HT1080 (cell line): Measurements from ENCODE around the gene KCNIP4. TPM values are rescaled to one million over a fixed set of nuclear protein-coding genes. Genes with fewer than 3 reads are reported as not detected.

Experiments
- DNase-seq: peaks from one replicate; pipeline ENCODE4 v3.0.0-alpha.2; 2015; ENCODE audit warnings: low read depth
- total RNA-seq: library from RNA; depleted of rRNA; stranded (reverse); fragments of >200 nt; shearing (Covaris generic); gene quantifications from 2 replicates; pipeline ENCODE4 v1.2.3, GENCODE V29; 2014

KCNIP4 gene
- total RNA-seq, 1 experiment from 2014 or later: not detected

DNA sequence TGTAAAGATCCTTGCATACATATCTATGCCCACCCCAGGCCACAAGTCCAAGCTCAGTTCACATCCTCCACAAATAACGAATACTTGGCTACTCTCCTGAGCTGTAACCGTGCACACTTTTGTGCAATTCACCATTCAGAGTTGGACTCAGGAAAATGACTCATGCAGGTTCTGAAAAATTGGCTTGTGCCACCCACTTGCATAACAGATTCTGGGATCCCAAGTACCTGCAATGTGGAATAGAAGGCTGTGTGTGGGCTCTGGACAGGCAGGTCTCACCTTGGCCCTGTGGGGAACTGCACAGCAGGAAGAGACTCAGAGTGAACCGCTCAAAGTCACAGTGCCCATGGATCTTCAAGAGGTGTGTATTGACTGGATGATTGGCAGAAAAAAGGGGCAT lies 745.6 kb downstream of the KCNIP4 start:
- DNase-seq: peak; percentile 10

- DNase-seq: no peak
Observed at GRCh38 chr4:21198683-21199082, 749.9 kb downstream of the KCNIP4 start.

DNA sequence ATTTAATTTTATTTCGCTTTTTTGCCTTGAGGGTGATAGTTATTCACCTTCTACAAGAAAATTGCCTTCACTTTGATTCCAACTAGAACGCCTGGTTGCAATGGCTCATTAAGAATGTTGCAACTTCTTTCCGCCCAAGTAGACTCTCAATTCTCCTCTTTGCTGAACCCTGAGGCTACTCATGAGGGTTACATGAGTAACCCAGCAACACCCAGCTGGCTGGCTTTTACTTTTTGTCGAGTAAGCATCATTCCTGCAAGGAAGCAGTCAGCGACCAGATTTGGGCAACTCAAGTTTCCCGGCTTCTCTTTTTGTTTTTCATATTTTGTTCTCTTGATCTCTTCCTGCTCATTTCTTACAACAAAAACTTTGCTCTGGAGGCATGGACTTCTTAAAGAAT lies 752.9 kb downstream of the KCNIP4 start:
- DNase-seq: no peak

GRCh38 chr4:21192367-21192766 lies 756.2 kb downstream of the KCNIP4 start:
- no peak for DNase-seq

DNA sequence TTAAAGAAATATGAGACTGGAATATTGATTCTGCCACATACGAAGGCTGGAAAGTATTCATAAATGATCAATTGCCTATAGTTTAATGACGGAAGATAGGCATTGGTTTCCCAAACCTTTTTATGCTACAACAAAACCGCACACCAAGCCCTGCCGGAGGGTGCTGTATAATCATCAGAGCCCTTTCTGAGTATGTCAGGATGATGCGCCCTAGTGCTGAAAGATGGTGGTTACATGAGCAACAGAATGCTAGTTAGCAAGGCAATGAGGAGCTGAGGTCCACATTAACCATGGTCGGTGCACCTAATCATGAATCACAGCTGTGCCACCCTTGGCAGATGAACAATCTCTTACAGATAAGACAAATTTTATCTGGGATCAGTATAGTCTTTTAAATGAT lies 757.3 kb downstream of the KCNIP4 start:
- DNase-seq: no peak

DNA sequence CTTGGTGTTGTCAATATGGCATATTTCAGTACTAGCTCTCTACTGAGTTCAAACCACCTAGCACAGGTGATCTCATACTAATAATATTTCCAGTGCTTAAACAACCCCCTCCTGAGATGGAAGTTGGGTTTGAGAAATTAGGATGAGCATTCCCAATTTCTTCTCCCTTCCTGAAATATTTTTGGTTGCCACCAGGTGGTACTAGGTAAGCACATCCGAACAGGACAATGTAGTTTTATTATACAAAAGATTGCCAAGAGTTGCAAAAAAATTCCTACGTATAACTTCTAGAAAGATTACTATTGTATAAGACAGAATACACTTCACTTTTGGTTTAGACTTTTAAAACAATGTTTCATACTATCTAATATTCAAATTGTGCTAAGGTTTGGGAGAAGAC lies 763.8 kb downstream of the KCNIP4 start:
- DNase-seq: no peak

DNA sequence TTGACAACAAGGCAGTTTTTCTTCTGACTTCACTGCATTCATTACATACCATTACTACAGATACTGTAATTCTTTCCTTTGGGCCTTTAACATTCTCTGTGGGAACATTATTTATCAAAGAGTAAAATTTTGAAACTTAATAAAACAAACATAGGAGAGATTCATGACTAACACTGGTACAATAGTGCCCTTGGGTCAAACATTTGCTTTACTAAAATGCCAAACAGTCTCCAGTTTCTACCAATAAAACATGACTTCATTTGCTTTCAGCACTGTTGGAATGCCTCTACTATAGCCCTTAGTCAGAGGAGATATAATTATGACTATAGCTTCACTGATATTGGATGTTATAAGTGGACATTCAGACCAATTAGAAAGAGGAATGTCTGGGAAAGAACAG lies 766.9 kb downstream of the KCNIP4 start:
- no peak for DNase-seq

GRCh38 chr4:21177871-21178270 lies 770.7 kb downstream of the KCNIP4 start:
- no peak for DNase-seq

- no peak for DNase-seq
Observed at GRCh38 chr4:21177092-21177491, 771.5 kb downstream of the KCNIP4 start.

GRCh38 chr4:21167711-21168110 lies 780.9 kb downstream of the KCNIP4 start:
- no peak for DNase-seq

- no peak for DNase-seq
Observed at GRCh38 chr4:21155367-21155766, 793.2 kb downstream of the KCNIP4 start.

GRCh38 chr4:21139327-21139726 lies 809.2 kb downstream of the KCNIP4 start:
- DNase-seq: no peak

GRCh38 chr4:21136051-21136630 lies 812.4 kb downstream of the KCNIP4 start:
- DNase-seq: no peak

DNA sequence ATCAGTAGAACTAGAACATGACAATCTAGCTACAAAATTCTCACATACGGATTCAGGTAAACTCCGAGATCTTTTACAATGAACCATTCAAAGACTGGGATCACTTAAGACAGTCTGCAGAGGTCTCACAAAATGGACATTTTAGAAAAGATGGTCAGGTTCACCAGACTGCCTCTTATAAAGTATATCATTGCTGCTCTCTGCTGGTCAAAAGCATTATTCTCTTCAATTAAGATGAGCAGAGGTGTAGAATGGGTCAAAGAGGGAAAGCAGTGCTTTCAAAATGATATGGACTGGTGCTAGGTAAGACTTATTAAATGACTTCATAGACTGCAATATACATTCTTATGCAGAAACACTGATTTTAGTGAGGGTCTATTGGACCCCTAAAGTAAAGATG lies 813.6 kb downstream of the KCNIP4 start:
- peak; percentile 44 for DNase-seq

DNA sequence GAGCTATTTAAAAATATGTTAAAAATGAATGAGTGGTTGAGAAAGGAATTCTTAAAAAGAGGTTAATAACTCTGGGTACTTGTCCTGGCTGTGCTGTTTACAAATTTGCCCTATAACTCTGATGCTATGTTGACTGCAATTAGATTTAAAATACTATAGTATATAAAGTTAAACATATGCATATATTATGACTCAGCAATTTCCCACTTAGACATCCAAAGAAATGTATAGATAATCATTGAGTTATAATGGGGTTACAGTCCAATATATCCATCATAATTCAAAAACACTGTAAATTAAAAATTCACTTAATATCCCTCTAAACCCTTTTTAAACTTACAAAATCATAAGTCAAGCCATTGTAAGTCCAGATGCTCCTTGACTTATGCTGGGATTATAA lies 818.0 kb downstream of the KCNIP4 start:
- DNase-seq: no peak

- no peak for DNase-seq
Observed at GRCh38 chr4:21126014-21126512, 822.5 kb downstream of the KCNIP4 start.

GRCh38 chr4:21118301-21118700 lies 830.3 kb downstream of the KCNIP4 start:
- DNase-seq: no peak

DNA sequence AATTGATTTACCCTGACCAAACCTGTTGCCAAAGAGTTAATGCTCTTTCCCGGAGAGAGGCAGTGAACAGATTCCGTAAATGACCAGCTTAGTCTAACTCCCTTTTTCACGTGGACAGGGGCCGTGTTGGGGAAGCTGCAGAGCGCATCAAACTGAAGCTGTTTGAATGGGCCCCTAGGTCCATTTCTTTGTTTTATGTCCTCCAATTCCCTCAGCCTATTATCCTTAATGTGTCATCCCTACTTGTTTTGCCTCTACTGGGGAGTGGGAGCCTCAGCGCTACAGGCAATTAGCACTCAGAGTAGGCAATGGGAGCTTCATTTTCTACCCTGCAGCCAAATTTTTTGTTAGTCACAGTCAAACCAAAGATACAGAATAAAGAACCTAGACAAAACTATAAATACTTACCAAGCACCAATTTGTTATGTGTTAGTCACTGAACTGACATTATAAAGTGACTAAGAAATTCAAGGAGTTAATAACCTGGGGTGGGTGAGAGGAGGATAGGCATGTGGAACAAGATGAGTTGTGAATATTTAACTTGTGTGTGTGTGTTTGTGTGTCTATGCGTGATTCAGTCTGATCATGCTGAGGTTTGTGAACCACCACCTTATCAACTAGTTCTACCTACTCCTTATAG lies 830.9 kb downstream of the KCNIP4 start:
- peak; percentile 19 for DNase-seq

DNA sequence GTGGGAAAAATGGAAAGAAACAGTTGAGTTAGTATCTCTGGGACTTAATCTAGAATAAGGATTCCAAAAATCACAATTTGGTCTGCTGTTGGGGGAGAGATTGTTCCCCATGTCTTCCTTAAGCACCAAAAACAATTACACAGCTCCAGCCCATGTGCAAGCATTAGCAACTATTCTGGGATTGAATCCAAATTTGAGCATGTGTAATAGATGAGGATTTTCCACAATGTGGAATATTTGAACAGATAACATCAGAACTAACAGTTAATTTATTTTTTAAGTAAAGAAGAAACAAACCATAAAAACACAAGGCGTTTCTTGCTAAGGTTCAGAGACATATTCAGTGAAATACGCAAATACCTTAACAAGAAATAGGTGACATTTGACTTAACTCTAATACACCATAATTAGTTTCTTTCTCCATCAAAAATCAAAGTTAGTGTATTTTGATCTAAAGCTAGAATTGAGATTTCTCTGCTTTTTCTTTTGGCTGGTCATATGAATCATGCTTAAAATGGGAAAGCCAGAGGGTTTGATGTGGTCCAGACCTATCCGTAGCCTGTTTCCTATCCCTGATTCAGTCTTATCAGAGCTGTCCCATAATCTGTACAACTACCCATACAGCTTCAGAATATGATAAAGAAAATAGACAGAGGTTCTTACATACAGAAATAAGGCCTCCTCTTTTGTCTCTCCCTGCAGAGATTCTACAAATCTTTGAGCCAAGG lies 834.9 kb downstream of the KCNIP4 start:
- peak; percentile 44 for DNase-seq

- DNase-seq: no peak
Observed at GRCh38 chr4:21102667-21103066, 845.9 kb downstream of the KCNIP4 start.

DNA sequence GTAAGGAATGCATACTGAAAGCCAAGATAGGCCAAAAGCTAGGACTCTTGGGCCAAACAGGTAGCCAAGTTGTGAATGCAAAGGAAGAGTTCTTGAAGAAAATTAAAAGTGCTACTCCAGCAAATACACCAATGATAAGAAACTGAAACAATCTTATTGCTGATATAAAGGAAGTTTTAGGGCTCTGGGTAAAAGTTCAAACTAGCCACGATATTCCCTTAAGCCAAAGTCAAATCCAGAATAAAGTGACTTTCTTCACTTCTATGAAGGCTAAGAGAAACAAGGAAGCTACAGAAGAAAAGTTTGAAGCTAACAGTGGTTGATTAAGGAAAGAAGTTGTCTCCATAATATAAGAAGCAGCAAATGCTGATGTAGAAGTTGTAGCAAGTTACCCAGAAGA lies 850.7 kb downstream of the KCNIP4 start:
- no peak for DNase-seq

DNA sequence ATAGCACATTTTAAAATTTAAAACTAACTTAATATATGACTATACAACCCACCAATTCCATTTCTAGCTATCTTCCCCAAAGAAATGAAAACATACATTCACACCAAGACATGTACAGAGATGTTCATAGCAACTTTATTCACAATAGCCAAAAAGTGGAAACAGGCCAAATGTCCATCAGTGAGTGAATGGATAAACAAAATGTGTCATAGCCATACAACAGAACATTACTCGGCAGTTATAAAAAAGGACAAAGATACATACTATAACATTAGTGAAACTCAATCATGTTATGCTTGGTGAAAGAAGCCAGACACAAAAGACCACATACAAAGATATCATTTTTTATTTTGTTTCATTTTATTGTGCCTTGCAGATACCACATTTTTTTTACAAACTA lies 851.5 kb downstream of the KCNIP4 start:
- DNase-seq: no peak

DNA sequence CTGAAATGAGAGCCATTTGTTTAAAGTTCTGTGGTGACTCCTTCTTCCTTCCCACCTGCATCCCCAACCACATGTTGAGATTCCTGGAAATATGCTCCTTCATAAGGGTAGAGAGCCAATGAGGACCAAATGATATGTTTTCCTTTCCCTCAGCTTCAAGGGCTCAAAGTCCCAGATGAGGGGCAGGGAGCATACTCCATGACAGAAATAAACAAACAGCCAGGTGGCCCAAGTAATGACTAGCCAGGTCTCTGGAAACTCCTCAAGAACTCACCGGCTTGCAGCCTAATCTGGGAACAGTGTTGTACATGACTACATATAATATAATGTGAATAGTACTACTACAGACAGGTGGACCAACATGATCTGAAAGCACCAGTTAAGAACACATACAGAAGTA lies 856.0 kb downstream of the KCNIP4 start:
- no peak for DNase-seq
